Measurements from ENCODE around the gene SDK1.

Gene SDK1

GRCh38 chr7:3673524-3673923, 372.5 kb downstream of the SDK1 start:
- TF ChIP-seq CTCF (IDR thresholded peaks at IDR 0.05; ENCODE audit: low read depth, low read length, poor library complexity, severe bottlenecking) (peak; percentile 69), EZH2phosphoT487 (IDR thresholded peaks at IDR 0.05; ENCODE audit: borderline replicate concordance, low read length) (no peak)
- Histone ChIP-seq H3K79me2 (ENCODE audit: control insufficient read depth, low read length) (no peaks in the 10 kb centered on the region), H3K4me1 (ENCODE audit: control insufficient read depth, low read length) (no peaks in the 10 kb centered on the region; the same call in 1 of the 2 replicates), H3K36me3 (ENCODE audit: control insufficient read depth, low read length) (no peaks in the 10 kb centered on the region), H3K27ac (ENCODE audit: low read depth, low read length) (no peak overlapping the region), H3K9me3 (ENCODE audit: control insufficient read depth, insufficient read depth, low read length) (no peaks in the 10 kb centered on the region), H3F3A (ENCODE audit: control insufficient read depth, insufficient read depth) (no peaks in the 10 kb centered on the region), H3K4me2 (ENCODE audit: low read length) (no peak overlapping the region), H3K9me2 (replicated peaks; ENCODE audit: control insufficient read depth, low read length) (no peaks in the 10 kb centered on the region), H4K20me1 (ENCODE audit: control insufficient read depth, insufficient read depth, low read depth, low read length) (no peaks in the 10 kb centered on the region), H3K4me3 (ENCODE audit: low read length) (no peak overlapping the region), H3K27me3 (ENCODE audit: control insufficient read depth, low read length) (no peaks in the 10 kb centered on the region)

GRCh38 chr7:3678314-3678810, 377.3 kb downstream of the SDK1 start:
- Histone ChIP-seq H3K9me2 (replicated peaks; ENCODE audit: control insufficient read depth, low read length) (no peaks in the 10 kb centered on the region), H3K9me3 (ENCODE audit: control insufficient read depth, insufficient read depth, low read length) (no peaks in the 10 kb centered on the region), H3K4me1 (ENCODE audit: control insufficient read depth, low read length) (no peaks in the 10 kb centered on the region), H3F3A (ENCODE audit: control insufficient read depth, insufficient read depth) (no peaks in the 10 kb centered on the region), H3K27me3 (ENCODE audit: control insufficient read depth, low read length) (0 out of 2 replicates have a peak, but pooled peaks cover 3% of the 10 kb centered on the region), H3K27ac (ENCODE audit: low read depth, low read length) (no peak overlapping the region), H3K4me2 (ENCODE audit: low read length) (no peak overlapping the region), H3K79me2 (ENCODE audit: control insufficient read depth, low read length) (no peaks in the 10 kb centered on the region), H3K4me3 (ENCODE audit: low read length) (no peak overlapping the region), H3K36me3 (ENCODE audit: control insufficient read depth, low read length) (no peaks in the 10 kb centered on the region), H4K20me1 (ENCODE audit: control insufficient read depth, insufficient read depth, low read depth, low read length) (no peaks in the 10 kb centered on the region)
- TF ChIP-seq EZH2phosphoT487 (IDR thresholded peaks at IDR 0.05; ENCODE audit: borderline replicate concordance, low read length) (no peak), CTCF (IDR thresholded peaks at IDR 0.05; ENCODE audit: low read depth, low read length, poor library complexity, severe bottlenecking) (no peak)

GRCh38 chr7:3682028-3682710, 381.1 kb downstream of the SDK1 start:
- Histone ChIP-seq H3K4me1 (ENCODE audit: control insufficient read depth, low read length) (no peaks in the 10 kb centered on the region), H3K9me2 (replicated peaks; ENCODE audit: control insufficient read depth, low read length) (no peaks in the 10 kb centered on the region), H3K27ac (ENCODE audit: low read depth, low read length) (no peak overlapping the region), H3K4me2 (ENCODE audit: low read length) (no peak overlapping the region), H3K27me3 (ENCODE audit: control insufficient read depth, low read length) (0 out of 2 replicates have a peak, but pooled peaks cover 3% of the 10 kb centered on the region), H3K4me3 (ENCODE audit: low read length) (no peak overlapping the region), H3F3A (ENCODE audit: control insufficient read depth, insufficient read depth) (no peaks in the 10 kb centered on the region), H4K20me1 (ENCODE audit: control insufficient read depth, insufficient read depth, low read depth, low read length) (no peaks in the 10 kb centered on the region), H3K9me3 (ENCODE audit: control insufficient read depth, insufficient read depth, low read length) (no peaks in the 10 kb centered on the region), H3K79me2 (ENCODE audit: control insufficient read depth, low read length) (no peaks in the 10 kb centered on the region), H3K36me3 (ENCODE audit: control insufficient read depth, low read length) (no peaks in the 10 kb centered on the region)
- TF ChIP-seq CTCF (IDR thresholded peaks at IDR 0.05; ENCODE audit: low read depth, low read length, poor library complexity, severe bottlenecking) (no peak), EZH2phosphoT487 (IDR thresholded peaks at IDR 0.05; ENCODE audit: borderline replicate concordance, low read length) (no peak)

Measured in DOHH2 (cell line).